ENCODE measurements around the gene DLG1.
"Not testable (repeated sequence)": the region's sequence is repeated elsewhere in the genome, so short reads cannot be mapped to it uniquely, and the experiment has no call there.

Gene DLG1

DNA sequence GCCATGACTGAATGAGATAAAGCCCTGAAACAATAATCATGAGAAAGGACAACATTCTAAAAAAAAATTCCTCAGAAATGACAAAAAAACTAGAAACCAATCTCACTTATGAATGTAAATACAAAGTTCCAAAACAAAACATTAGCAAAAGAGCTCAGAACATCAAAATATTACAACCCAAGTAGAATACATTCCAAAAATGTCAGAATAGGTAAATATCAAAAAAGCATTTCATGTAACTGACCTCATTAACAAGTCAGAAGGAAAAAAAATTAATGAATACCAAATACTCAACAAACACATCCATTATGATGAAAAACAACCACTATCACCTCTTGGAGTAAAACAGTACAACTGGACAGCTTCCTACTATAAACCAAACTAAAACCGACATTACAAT, 93.1 kb downstream of the DLG1 start:
- no peak for DNase-seq

DNA sequence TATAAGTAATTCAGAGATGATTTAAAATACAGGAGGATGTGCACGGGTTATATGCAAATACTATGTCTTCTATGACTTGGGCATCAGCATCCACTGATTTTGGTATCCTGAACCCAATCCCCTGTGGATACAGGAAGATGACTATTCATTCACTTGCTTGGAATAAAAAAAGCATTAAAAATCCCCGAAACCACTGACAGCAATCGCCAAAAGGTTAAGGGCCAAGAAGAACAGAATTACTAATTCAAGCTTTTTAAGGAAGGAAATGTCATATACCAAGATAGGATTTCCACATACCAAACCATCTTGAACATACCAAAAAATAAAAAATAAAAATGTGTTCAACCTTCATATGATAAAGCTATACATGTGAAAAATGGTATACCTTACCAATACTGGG, 93.7 kb downstream of the DLG1 start:
- DNase-seq, result no peak

- DNase-seq, result no peak
Measured at GRCh38 chr3:197203714-197204146, 94.7 kb downstream of the DLG1 start.

DNA sequence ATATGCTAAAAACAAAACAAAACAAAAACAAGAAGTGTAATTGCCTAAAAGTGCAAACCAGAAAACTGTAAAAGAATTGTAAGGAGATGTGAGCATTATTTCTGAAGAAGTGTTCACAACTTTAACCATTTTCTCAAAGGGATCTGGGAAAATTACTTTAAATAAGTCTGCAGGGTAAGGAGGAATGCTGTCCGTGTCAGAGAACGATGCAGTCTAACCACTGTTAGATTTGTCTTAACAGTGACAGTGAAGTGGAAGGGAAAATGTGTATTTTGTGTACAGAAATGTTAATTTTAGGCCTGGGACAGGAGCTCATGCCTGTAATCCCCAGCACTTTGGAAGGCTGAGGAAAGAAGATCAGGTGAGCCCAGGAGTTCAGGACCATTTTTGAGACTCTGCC, 95.7 kb downstream of the DLG1 start:
- no peak for DNase-seq

- DNase-seq, result no peak
Measured at GRCh38 chr3:197201791-197202452, 96.5 kb downstream of the DLG1 start.

DNA sequence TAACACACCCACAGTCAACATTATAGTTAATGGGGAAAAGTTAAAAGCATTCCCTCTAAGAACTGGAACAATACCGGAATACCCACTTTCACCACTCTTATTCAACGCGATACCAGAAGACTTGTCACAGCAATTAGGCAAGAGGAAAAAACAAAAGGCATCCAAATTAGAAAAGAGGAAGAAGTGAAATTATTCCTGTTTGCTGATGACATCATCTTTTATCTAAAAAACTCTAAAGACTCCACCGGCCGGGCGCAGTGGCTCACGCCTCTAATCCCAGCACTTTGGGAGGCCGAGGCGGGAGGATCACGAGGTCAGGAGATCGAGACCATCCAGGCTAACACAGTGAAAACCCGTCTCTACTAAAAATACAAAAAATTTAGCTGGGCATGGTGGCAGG, 97.6 kb downstream of the DLG1 start:
- not testable (repeated sequence) for DNase-seq

DNA sequence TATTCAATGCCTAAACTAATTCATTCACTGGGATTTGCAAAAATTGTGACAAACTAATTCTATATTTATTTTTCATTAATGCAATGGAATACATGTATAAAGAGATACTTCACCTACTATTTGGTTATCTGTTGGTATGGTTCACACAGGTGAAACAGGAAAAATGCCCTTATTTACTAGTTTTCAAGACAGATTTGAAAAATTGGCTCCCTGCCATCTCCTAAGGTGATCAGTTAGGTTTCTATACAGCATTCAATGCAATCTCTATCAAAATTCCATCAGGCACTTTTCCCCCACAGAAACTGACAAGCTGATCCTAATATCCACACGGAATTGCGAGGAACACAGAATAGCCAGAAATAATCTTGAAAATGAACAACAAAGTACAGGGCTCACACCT, 101.1 kb downstream of the DLG1 start:
- no peak for DNase-seq

- no peak for DNase-seq
Measured at GRCh38 chr3:197196192-197196591, 102.2 kb downstream of the DLG1 start.

DNA sequence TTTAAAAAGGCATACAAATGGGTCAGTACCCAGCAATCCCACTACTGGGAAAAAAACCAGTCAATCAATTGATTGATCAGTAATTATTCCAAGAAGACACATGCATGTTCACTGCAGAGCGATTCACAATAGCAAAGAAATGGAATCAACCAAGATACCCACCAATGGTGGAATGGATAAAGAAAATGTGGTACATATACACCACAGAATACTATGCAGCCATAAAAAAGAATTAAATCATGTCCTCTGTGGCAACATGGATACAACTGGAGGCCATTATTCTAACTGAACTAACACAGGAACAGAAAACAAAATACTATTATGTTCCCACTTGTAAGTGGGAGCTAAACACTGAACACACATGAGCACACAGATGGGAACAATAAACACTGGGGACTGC, 103.1 kb downstream of the DLG1 start:
- no peak for DNase-seq

DNA sequence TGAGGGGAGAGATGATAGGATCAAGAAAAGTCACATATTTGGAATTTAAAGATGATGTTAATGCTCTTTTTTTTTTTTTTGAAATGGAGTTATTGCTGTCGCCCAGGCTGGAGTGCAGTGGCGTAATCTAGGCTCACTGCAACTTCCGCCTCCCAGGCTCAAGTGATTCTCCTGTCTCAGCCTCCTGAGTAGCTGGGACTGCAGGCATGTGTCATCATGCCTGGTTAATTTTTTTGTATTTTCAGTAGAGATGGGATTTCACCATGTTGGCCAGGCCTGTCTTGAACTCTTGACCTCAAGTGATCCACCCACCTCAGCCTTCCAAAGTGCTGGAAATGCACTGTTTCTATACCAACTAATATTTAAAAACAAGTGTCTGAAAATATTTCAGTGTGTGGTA, 104.7 kb downstream of the DLG1 start:
- not testable (repeated sequence) for DNase-seq

- no peak for DNase-seq
Measured at GRCh38 chr3:197191897-197192296, 106.5 kb downstream of the DLG1 start.

DNA sequence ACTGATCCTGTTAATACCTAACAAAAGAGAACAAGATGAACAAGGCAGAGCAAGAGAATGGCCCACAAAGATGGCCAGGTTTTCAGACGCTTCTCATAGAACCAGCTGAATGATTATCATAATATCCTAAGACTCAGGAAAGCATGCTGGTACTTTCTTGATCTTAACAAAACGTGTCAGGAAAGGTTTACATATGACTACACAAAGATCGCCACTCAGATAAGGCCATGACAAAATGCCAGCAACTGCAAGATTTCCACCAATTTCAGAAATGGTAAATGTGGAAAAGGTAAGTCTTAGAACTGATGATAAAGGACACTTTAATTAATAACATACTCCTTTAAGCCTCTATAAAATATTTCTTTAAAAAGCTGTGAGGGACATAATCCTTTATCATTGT, 108.8 kb downstream of the DLG1 start:
- no peak for DNase-seq

DNA sequence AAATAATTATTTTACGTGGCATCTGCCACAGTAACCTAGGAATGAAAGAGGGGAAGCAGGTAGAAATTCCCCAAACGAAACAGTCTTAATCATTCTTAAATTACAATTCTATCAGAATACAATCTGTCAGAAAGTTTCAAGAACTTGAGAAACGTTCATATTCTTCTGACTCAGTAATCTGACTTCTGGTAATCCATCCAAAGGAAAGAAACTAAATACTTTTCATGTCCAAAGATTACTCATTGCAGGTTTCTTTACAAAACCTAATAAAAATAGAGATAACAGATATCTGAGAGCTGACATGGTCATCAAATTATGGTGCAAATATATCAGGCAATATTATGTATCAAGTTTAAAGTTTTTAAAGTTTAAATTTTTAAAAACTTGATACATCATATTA, 109.4 kb downstream of the DLG1 start:
- no peak for DNase-seq

GRCh38 chr3:197186887-197187588, 111.4 kb downstream of the DLG1 start:
- DNase-seq, result no peak

DNA sequence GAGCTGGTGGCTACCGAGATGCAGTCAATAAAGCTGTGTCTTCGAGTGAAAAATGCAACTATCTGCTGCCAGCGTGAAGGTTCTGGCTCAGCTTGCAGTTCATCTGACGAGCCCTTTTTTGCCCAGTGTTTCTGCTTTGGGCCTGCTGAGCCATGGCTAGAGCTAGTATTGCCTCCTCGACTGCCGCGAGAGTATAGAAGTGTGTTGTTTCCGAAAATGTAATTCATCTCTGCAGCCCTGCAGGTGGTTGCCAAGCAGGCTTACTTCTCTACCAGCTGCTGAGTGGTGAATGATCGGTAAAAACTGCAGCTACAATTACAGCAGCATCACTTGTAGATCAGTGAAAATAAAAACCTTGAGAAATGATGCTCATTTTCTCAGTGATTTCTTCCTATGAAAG, 114.8 kb downstream of the DLG1 start:
- no peak for DNase-seq

- DNase-seq, result no peak
Measured at GRCh38 chr3:197181741-197182140, 116.7 kb downstream of the DLG1 start.

DNA sequence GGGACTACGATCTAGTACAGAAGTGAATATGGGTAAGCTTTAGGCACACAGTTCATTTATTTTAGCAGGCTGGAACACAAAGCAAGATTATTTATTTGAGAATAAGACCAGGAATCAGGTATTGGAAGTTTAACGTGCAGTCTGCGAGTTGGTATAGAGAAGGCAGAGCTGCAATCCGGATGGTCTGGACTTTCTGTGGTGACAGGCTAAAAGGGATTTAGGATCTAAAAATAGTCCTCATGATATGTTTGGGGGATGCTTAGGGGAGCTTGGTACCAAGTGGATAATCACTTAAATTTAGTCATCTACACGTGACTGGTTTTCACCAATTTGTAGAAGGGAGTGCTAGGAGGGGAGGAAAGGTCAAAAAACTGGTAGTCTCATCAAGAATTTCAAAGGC, 119.4 kb downstream of the DLG1 start:
- DNase-seq, result no peak

- no peak for DNase-seq
Measured at GRCh38 chr3:197175503-197175902, 122.9 kb downstream of the DLG1 start.

- DNase-seq, result no peak
Measured at GRCh38 chr3:197174927-197175326, 123.5 kb downstream of the DLG1 start.

DNA sequence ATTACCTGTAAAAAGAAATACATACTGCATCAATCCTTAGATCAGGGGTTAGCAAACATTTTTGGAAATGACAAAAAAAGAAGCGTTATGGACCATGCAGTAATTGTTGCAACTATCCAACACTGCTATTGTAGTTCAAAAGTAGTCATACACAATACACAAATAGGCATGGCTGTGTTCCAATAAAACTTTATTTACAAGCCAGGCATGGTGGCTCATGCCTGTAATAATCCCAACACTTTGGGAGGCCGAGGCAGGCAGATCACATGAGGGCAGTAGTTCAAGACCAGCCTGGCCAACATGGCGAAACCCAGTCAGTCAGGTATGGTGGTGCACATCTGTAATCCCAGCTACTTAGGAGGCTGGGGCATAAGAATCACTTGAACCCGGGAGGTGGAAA, 124.8 kb downstream of the DLG1 start:
- no peak for DNase-seq

DNA sequence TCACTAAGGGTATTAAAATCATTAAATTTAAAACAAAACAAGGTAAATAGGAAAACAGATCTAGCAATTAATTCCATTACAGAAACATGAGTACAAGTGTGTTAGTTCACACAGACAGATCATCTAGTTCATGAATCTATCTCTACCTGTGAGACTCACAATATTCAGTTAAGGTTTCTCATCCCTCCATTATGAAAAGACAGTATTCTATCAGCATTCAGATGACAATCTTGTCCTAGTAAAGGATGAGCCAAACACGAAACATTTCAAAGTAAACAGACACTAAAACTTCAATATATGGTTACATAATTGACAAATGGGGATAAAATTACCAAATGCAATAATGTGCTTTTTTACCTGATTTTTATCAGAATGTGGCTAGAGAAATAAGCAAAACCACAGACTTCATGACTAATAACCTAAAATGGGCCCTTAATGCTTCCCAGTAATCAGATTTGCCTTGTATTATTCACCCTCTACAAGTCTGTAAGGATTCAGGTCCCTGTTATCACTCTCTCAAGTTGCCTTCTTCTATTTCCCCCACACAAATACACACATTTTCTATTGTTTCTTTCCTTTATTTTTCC, 126.8 kb downstream of the DLG1 start:
- no peak for DNase-seq

DNA sequence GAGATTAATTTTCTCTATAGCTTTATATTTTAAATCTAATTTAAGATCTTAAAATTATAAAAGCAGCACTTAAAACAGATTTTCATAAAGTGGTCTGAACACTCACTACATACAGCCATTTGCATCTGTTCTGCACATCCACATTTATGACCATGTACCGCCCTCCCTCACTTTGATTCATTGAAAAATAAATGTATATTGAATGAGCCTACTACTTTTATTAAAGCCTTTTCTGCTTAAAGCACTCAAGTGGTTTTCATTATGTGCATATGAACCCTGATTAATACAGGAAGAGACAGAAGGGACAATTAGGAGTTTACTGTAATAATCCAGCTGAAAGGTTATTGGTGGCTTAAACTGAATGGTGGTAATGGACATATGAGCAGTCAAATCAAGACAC, 129.4 kb downstream of the DLG1 start:
- no peak for DNase-seq

DNA sequence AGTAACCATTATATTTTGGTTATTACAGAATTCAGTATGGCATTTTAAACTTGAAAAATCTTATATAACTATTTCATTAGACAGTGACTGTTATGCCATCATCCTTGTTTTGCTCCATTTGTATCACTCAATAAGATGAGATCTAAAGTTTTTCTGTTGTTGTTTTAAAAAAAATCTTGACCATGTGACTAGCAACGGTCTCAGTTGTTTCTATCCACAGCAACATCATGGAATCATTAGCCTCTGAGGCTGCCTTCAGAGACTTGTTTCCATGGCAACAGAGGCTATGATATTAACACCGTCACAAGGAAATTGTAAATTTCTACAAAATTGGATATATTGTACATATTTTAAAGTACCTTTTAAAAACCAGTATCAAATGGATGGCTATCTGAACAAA, 129.8 kb downstream of the DLG1 start:
- DNase-seq, result no peak

DNA sequence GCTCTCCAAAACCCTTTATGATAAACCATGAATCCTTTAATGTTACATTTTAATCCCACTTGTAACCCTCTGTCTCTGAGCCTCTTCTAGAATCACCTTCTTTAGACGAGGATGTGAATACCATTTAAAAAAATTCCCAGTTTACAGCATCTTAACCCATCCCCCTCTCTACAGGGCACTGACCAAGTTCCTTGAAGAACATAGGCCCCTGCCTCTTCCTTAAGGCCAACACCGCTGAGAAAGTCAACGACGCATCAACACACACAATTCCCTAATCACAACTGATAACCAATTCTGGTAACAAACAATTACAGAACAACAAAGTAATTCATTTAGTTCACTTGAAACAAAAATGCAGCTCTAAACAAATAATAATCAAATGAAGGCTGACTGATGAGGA, 130.3 kb downstream of the DLG1 start:
- DNase-seq, result no peak

GRCh38 chr3:197167549-197167948, 130.9 kb downstream of the DLG1 start:
- no peak for DNase-seq

Data from 8988T (cell line).